H1 (cell line): ENCODE data around the gene CCDC38. TPM values are rescaled to one million over a fixed set of nuclear protein-coding genes. Genes with fewer than 3 reads are reported as not detected.

Source experiments
- CTCF ChIA-PET: fragments of 300-600 bp; sonication (Branson Sonifier 250); formaldehyde crosslinking; loops from one replicate; lab custom pipeline; 2021; ENCODE audit not compliant: partially characterized antibody; lab: Charles Lee
- POLR2A ChIA-PET: fragments of 300-600 bp; sonication (Branson Sonifier 250); formaldehyde crosslinking; loops from one replicate; lab custom pipeline; 2021; ENCODE audit warnings: inconsistent platforms; ENCODE audit not compliant: partially characterized antibody; lab: Charles Lee
- DNase-seq, 2 experiments: peaks; one replicate each; pipeline versions ENCODE4 v3.0.0 to v3.0.0-alpha.2; 2010 to 2022; ENCODE audit warnings: low spot score in 2 of 2, low read depth in 1 of 2, mixed read lengths in 1 of 2
- FAIRE-seq: peaks from 2 replicates; lab custom pipeline; 2011; peaks lifted over from hg19 to GRCh38; lab: Jason Lieb, UNC
- H2AFZ ChIP-seq: 2 replicates; pipeline ENCODE4 v1.8.1; 2012; ENCODE audit warnings: low read length, inconsistent platforms
- H2AK5ac ChIP-seq: 2 replicates; pipeline ENCODE4 v1.6.1; 2013; ENCODE audit warnings: low read depth, low read length
- H2BK120ac ChIP-seq: replicated peaks from 2 replicates; pipeline ENCODE3; 2013; ENCODE audit warnings: low read depth, low read length, inconsistent platforms
- H2BK12ac ChIP-seq: 2 replicates; pipeline ENCODE4 v1.6.1; 2013; ENCODE audit warnings: low read depth, low read length
- H2BK15ac ChIP-seq: 2 replicates; pipeline ENCODE4 v1.6.1; 2013; ENCODE audit warnings: low read length
- H2BK20ac ChIP-seq: 2 replicates; pipeline ENCODE4 v1.6.1; 2013; ENCODE audit warnings: low read length
- H2BK5ac ChIP-seq: 2 replicates; pipeline ENCODE4 v1.6.1; 2013; ENCODE audit warnings: low read depth, low read length
- H3K14ac ChIP-seq: 2 replicates; pipeline ENCODE4 v1.6.1; 2013; ENCODE audit warnings: inconsistent platforms; ENCODE audit not compliant: insufficient read length
- H3K18ac ChIP-seq: 2 replicates; pipeline ENCODE4 v1.6.1; 2013; ENCODE audit warnings: low read length; ENCODE audit errors: extremely low read depth
- H3K23ac ChIP-seq: 2 replicates; pipeline ENCODE4 v1.6.1; 2013; ENCODE audit warnings: inconsistent platforms; ENCODE audit not compliant: insufficient read length
- H3K23me2 ChIP-seq: 2 replicates; pipeline ENCODE4 v1.6.1; 2013; ENCODE audit warnings: low read depth, low read length
- H3K27ac ChIP-seq: 2 replicates; pipeline ENCODE4 v1.6.1; 2011; ENCODE audit warnings: low read depth, low read length, inconsistent platforms
- H3K27me3 ChIP-seq, 4 experiments: replicated peaks in 1 of 4; 1 replicate in 1 of 4; 2 replicates in 3 of 4; pipeline versions ENCODE4 v1.6.1 to v1.8.1; 2011 to 2013; ENCODE audit warnings: low read length in 3 of 4, mild to moderate bottlenecking in 3 of 4, inconsistent platforms in 2 of 4, mixed read lengths in 2 of 4, moderate library complexity in 1 of 4; ENCODE audit not compliant: control insufficient read depth in 3 of 4, insufficient read depth in 3 of 4; ENCODE audit errors: extremely low read depth in 1 of 4
- H3K36me3 ChIP-seq, 4 experiments: 2 replicates each; pipeline versions ENCODE4 v1.6.1 to v1.8.1; 2011 to 2013; ENCODE audit warnings: mild to moderate bottlenecking in 4 of 4, low read length in 3 of 4, moderate library complexity in 2 of 4, control low read depth in 1 of 4, inconsistent platforms in 1 of 4; ENCODE audit not compliant: insufficient read depth in 4 of 4, control insufficient read depth in 2 of 4
- H3K4ac ChIP-seq: replicated peaks from 2 replicates; pipeline ENCODE3; 2013; ENCODE audit warnings: low read length, low read depth, mixed read lengths, inconsistent platforms; ENCODE audit not compliant: insufficient read length
- H3K4me1 ChIP-seq, 4 experiments: replicated peaks in 1 of 4; 1 replicate in 1 of 4; 2 replicates in 3 of 4; pipeline versions ENCODE4 v1.6.1 to v1.8.1; 2011 to 2013; ENCODE audit warnings: low read length in 3 of 4, inconsistent platforms in 2 of 4, mixed read lengths in 1 of 4; ENCODE audit not compliant: insufficient read depth in 4 of 4, control insufficient read depth in 3 of 4
- H3K4me2 ChIP-seq, 2 experiments: 2 replicates each; pipeline versions ENCODE4 v1.6.1 to v1.8.1; 2011 to 2013; ENCODE audit warnings: low read depth in 2 of 2, low read length in 2 of 2, control low read depth in 1 of 2, inconsistent platforms in 1 of 2, mild to moderate bottlenecking in 1 of 2; ENCODE audit not compliant: insufficient read depth in 1 of 2
- H3K4me3 ChIP-seq, 4 experiments: fragments of 200-600, 300-600 bp in 1 of 4; sonication (generic), shearing (Covaris generic), sonication (Bioruptor Twin) in 1 of 4; 2 replicates each; pipeline versions ENCODE4 v1.5.1 to v1.8.1; 2011 to 2016; ENCODE audit warnings: low read length in 4 of 4, low read depth in 3 of 4, control low read depth in 2 of 4, inconsistent platforms in 2 of 4, mild to moderate bottlenecking in 2 of 4, mixed read lengths in 1 of 4, moderate library complexity in 1 of 4; ENCODE audit not compliant: insufficient read depth in 2 of 4; ENCODE audit errors: extremely low read depth in 1 of 4
- H3K56ac ChIP-seq: replicated peaks from 2 replicates; pipeline ENCODE3; 2013; ENCODE audit warnings: low read depth, mild to moderate bottlenecking, mixed read lengths, low read length, inconsistent platforms; ENCODE audit not compliant: insufficient read length
- H3K79me1 ChIP-seq: 2 replicates; pipeline ENCODE4 v1.6.1; 2013; ENCODE audit warnings: low read depth, low read length, control low read depth
- H3K79me2 ChIP-seq, 2 experiments: 2 replicates each; pipeline versions ENCODE4 v1.6.1 to v1.8.1; 2012 to 2013; ENCODE audit warnings: low read length in 2 of 2, mild to moderate bottlenecking in 2 of 2, inconsistent platforms in 1 of 2; ENCODE audit not compliant: insufficient read depth in 2 of 2, control insufficient read depth in 1 of 2
- H3K9ac ChIP-seq, 4 experiments: replicated peaks in 1 of 4; 1 replicate in 1 of 4; 2 replicates in 3 of 4; pipeline versions ENCODE4 v1.6.1 to v1.8.1; 2011 to 2013; ENCODE audit warnings: low read depth in 3 of 4, low read length in 3 of 4, control low read depth in 2 of 4, mild to moderate bottlenecking in 2 of 4, moderate library complexity in 2 of 4, inconsistent platforms in 1 of 4; ENCODE audit errors: extremely low read depth in 1 of 4
- H3K9me3 ChIP-seq, 2 experiments: 2 replicates each; pipeline versions ENCODE4 v1.6.1 to v1.8.1; 2012 to 2013; ENCODE audit warnings: mild to moderate bottlenecking in 2 of 2, moderate library complexity in 2 of 2, control low read depth in 1 of 2, inconsistent platforms in 1 of 2, low read depth in 1 of 2, low read length in 1 of 2, mixed read lengths in 1 of 2; ENCODE audit not compliant: insufficient read depth in 2 of 2
- H4K20me1 ChIP-seq, 2 experiments: replicated peaks in 1 of 2; 2 replicates each; pipeline versions ENCODE3 to v1.8.1; 2011 to 2013; ENCODE audit warnings: inconsistent platforms in 2 of 2, low read length in 2 of 2, mild to moderate bottlenecking in 1 of 2; ENCODE audit not compliant: insufficient read depth in 2 of 2, control insufficient read depth in 1 of 2
- H4K5ac ChIP-seq: 2 replicates; pipeline ENCODE4 v1.6.1; 2013; ENCODE audit warnings: low read length, low read depth, mixed read lengths, inconsistent platforms; ENCODE audit not compliant: insufficient read length
- H4K8ac ChIP-seq: 2 replicates; pipeline ENCODE4 v1.8.0; 2013; ENCODE audit warnings: mild to moderate bottlenecking, moderate library complexity, low read length, inconsistent platforms; ENCODE audit not compliant: insufficient read depth; ENCODE audit errors: extremely low read depth
- H4K91ac ChIP-seq: replicated peaks from 2 replicates; pipeline ENCODE3; 2013; ENCODE audit warnings: low read length, mixed read lengths, inconsistent platforms; ENCODE audit not compliant: insufficient read length
- BRCA1 ChIP-seq: IDR thresholded peaks from 2 replicates; pipeline ENCODE4 v1.6.1; 2012; ENCODE audit warnings: low read depth, low read length, improper control_type of control experiment
- CBX5 ChIP-seq: fragments of 300-800, 300-1000 bp; sonication (generic); IDR thresholded peaks from 2 replicates; pipeline ENCODE4 v1.7.1; 2016; ENCODE audit warnings: antibody characterized with exemption, low read length, low read depth
- POLR2AphosphoS5 ChIP-seq: IDR thresholded peaks from 2 replicates; pipeline ENCODE4 v1.6.1; 2011; ENCODE audit warnings: low read depth, low read length
- RFX5 ChIP-seq: IDR thresholded peaks from 2 replicates; pipeline ENCODE4 v1.6.1; 2011; ENCODE audit warnings: low read depth, low read length, improper control_type of control experiment, borderline replicate concordance
- YY1 ChIP-seq: IDR thresholded peaks from 2 replicates; pipeline ENCODE4 v1.6.1; 2011; ENCODE audit warnings: low read depth, mild to moderate bottlenecking, low read length
- WGBS, 2 experiments: shearing (Covaris generic) in 1 of 2; methylation state at CpG; one replicate each; pipeline versions ENCODE4 v1.1.6 to v1.1.7; 2013 to 2015; ENCODE audit warnings: low lambda C conversion rate in 2 of 2, mixed read lengths in 2 of 2, inconsistent platforms in 1 of 2, low coverage in 1 of 2, missing lambda C conversion rate in 1 of 2; ENCODE audit not compliant: insufficient replicate concordance in 2 of 2, insufficient coverage in 1 of 2, insufficient read length in 1 of 2; ENCODE audit errors: extremely low coverage in 1 of 2, missing lambda C conversion rate in 1 of 2; 5-methylcytosine and 5-hydroxymethylcytosine counted together
- polyA plus RNA-seq, 7 experiments: library from polyadenylated mRNA; depleted of rRNA in 3 of 7; stranded (reverse) in 5 of 7; unstranded in 2 of 7; fragments of >200 nt in 5 of 7; fragments of 200-250 nt in 2 of 7; gene quantifications; 1 replicate in 5 of 7; 2 replicates in 1 of 7; 4 replicates in 1 of 7; pipeline versions ENCODE4 v1.2.1 to v1.2.3, GENCODE V29; 2011 to 2013; ENCODE audit warnings: missing spikeins in 2 of 7, mixed read lengths in 2 of 7
- total RNA-seq: library from RNA; stranded (reverse); fragmentation: NEBNext Ultra II Directional; extraction: Animal tissue kit (Norgen Biotek cat#: 25700); gene quantifications from 2 replicates; pipeline ENCODE4 v1.2.1, GENCODE V29; 2021

Gene CCDC38
- total and polyA plus RNA-seq, 2 of the 8 experiments (the other 6 are each of a cell fraction or from before 2014, with no cell fraction given), result not detected

DNA sequence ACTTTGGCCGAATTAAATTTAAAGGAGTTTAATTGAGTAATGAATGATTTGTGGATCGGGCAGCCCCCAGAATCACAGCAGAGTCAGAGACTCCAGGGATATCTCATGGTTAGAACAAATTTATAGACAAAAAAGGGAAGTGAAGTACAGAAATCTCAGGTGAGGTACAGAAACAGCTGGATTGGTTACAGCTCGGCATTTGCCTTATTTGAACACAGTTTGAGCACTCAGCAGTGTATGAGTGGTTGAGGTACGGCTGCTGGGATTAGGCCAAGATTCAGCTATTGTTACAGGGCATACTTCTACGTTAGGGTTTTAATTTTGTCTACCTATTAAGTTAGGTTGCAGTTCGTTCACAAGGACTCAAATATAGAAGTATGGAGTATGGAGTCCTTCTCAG is 23.3 kb downstream of the CCDC38 start:
- Histone ChIP-seq H2AFZ (no peak overlapping the region; the same call in 1 of the 2 replicates), H3K9me3 (no peaks in the 10 kb centered on the region; a peak in 1 of 4 replicates)
- TF ChIP-seq POLR2AphosphoS5 (no peak), RFX5 (no peak), BRCA1 (no peak), CBX5 (no peak), YY1 (no peak)

More for the DNA sequence above, 23.3 kb downstream of the CCDC38 start:
- H3K9ac ChIP-seq, result no peak overlapping the region
- no peak overlapping the region for H3K4me3 ChIP-seq
- no peak overlapping the region for H3K4ac ChIP-seq
- no peaks in the 10 kb centered on the region for H3K79me2 ChIP-seq
- no peak overlapping the region for H2BK120ac ChIP-seq
- H3K4me1 ChIP-seq, result no peaks in the 10 kb centered on the region
- H3K23me2 ChIP-seq, result no peaks in the 10 kb centered on the region
- H3K18ac ChIP-seq, result no peak overlapping the region
- DNase-seq (no peak), FAIRE-seq (no peak)
- no peak overlapping the region for H2BK12ac ChIP-seq
- no peak overlapping the region for H3K27ac ChIP-seq
- no peak overlapping the region for H3K56ac ChIP-seq
- H2BK20ac ChIP-seq, result no peak overlapping the region
- no peak overlapping the region for H2BK15ac ChIP-seq
- H3K14ac ChIP-seq, result no peak overlapping the region
- H4K91ac ChIP-seq, result no peak overlapping the region
- H3K79me1 ChIP-seq, result no peaks in the 10 kb centered on the region
- H3K23ac ChIP-seq, result no peak overlapping the region
- no peak overlapping the region for H3K4me2 ChIP-seq
- H4K20me1 ChIP-seq, result no peaks in the 10 kb centered on the region
- no peaks in the 10 kb centered on the region for H3K27me3 ChIP-seq
- WGBS, 2 experiments, result 81 to 85% methylated on average over 2 to 6 of the region's 6 CpGs
- H3K36me3 ChIP-seq, result no peaks in the 10 kb centered on the region
- H4K5ac ChIP-seq, result no peak overlapping the region
- no peak overlapping the region for H2BK5ac ChIP-seq
- ChIA-PET POLR2A (interaction anchor here (1.2 to 1.5 kb wide), 2 partner anchors 79 to 116 kb away, joined by 3 to 8 read pairs; partner anchors contain the start of gene LTA4H), CTCF (interaction anchor here (0.7 to 9.1 kb wide), 22 partner anchors 11 to 385 kb away, joined by 3 to 145 read pairs (median 4); partner anchors contain the start of genes AMDHD1, CCDC38 and HAL)
- H4K8ac ChIP-seq, result no peak overlapping the region
- H2AK5ac ChIP-seq, result no peak overlapping the region
